AG10803 (cell line): Measurements from ENCODE around the gene TMEM79.

Experiments used
- DNase-seq: peaks from one replicate; pipeline ENCODE4 v3.0.0; 2010; ENCODE audit warnings: low read depth
- H3K4me3 ChIP-seq: 2 replicates; pipeline ENCODE4 v1.5.1; 2011; ENCODE audit warnings: mild to moderate bottlenecking, low read length, control low read depth
- CTCF ChIP-seq: conservative IDR thresholded peaks from 2 replicates; pipeline ENCODE4 v1.5.1; 2011; ENCODE audit warnings: mild to moderate bottlenecking, low read length, control low read depth, inconsistent platforms

TMEM79 gene

GRCh38 chr1:156285437-156285836, 1.3 kb downstream of the TMEM79 start:
- H3K4me3 ChIP-seq: no peak overlapping the region
- no peak for DNase-seq
- TF ChIP-seq CTCF: no peak

GRCh38 chr1:156286061-156286460, 1.9 kb downstream of the TMEM79 start:
- no peak for TF ChIP-seq CTCF
- no peak overlapping the region for H3K4me3 ChIP-seq
- DNase-seq: no peak

GRCh38 chr1:156289857-156290256, 5.7 kb downstream of the TMEM79 start:
- DNase-seq: no peak
- no peak for TF ChIP-seq CTCF

GRCh38 chr1:156291226-156292061, 7.3 kb downstream of the TMEM79 start:
- no peak for TF ChIP-seq CTCF
- peak overlapping the region; percentile 72 for H3K4me3 ChIP-seq
- peak; percentile 77 for DNase-seq

More at GRCh38 chr1:156289857-156290256, 5.7 kb downstream of the TMEM79 start:
- no peak overlapping the region for H3K4me3 ChIP-seq

- TF ChIP-seq CTCF: no peak
- no peak overlapping the region for H3K4me3 ChIP-seq
- DNase-seq: no peak
Measured at GRCh38 chr1:156293098-156293434, 8.9 kb downstream of the TMEM79 start.

- H3K4me3 ChIP-seq: no peak overlapping the region
- no peak for TF ChIP-seq CTCF
- no peak for DNase-seq
Measured at GRCh38 chr1:156293895-156294294, 9.8 kb downstream of the TMEM79 start.

- no peak for TF ChIP-seq CTCF
- DNase-seq: peak; percentile 50
- peak within 1 kb of the TSS; percentile 87 for H3K4me3 ChIP-seq
Measured at GRCh38 chr1:156295391-156295947, 11.3 kb downstream of the TMEM79 start, which contains the start of gene GLMP. Gene GLMP (minus strand): TSS chr1:156295679. CDS start chr1:156295645, 34 bp downstream.
